ENCODE measurements around the gene CLINT1. TPM values are rescaled to one million over a fixed set of nuclear protein-coding genes. Genes with fewer than 3 reads are reported as not detected.

The CLINT1 gene
- total and polyA plus RNA-seq, 5 experiments from 2014 or later: 64.7 to 75.5 (median 65.7) TPM

DNA sequence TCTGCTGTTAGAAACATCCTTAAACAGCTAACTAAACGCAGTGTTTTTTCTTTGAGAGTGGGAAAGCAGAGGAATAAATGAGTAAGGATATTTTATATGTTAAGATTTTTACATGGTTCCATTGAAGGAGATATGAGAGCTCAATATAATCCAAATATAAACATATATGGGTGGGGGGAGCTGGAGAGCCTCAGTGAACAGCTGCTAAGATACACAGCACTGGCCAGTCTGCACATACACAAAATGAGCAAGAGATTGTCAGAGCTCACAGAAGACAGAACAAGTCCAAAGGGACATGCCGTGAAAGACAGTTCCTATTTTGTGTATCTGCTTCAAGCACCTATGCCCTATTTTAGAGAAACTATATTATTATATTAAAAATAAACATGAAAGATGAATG lies 46.9 kb downstream of the CLINT1 start:
- no peaks in the 10 kb centered on the region for H3K27me3 Mint-ChIP-seq
- H3K9me3 Mint-ChIP-seq: no peaks in the 10 kb centered on the region
- H3K27ac Mint-ChIP-seq: no peak overlapping the region
- H3K36me3 Mint-ChIP-seq: peaks cover 12 to 79% (median 32%) of the 10 kb centered on the region in 3 donors
- ATAC-seq: no peak
- no peak for DNase-seq
- no peak overlapping the region for H3K4me3 Mint-ChIP-seq
- POLR2A ChIA-PET: interaction anchor here (0.6 kb wide), 1 partner anchor 22 kb away, joined by 3 read pairs; no protein-coding TSS in a partner anchor
- peaks cover 0 to 5% (median 3%) of the 10 kb centered on the region in 4 donors for H3K4me1 Mint-ChIP-seq

DNA sequence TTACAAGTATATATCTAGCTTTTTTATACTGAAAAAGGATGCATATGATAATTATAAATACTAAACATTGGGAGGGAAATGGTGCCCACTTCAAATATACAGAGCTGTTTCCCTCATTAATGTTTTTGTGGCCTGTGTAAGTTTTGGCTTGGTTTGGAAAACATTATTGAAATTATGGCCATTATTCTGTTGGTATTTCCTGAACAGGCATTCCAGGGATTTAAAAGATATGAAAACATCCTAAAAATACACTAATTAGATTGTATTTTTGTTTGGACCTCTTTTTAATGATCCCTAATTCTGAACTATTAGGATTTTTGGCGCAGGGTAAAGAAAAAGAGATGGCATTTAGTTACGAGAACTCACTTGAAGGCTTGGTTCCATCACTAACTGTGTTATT lies 50.9 kb downstream of the CLINT1 start:
- no peak overlapping the region for H3K27ac Mint-ChIP-seq
- DNase-seq (no peak), ATAC-seq (no peak)
- H3K36me3 Mint-ChIP-seq: peaks cover 10 to 87% (median 49%) of the 10 kb centered on the region in 3 donors
- peaks cover 0 to 5% (median 3%) of the 10 kb centered on the region in 4 donors for H3K4me1 Mint-ChIP-seq
- H3K4me3 Mint-ChIP-seq: no peak overlapping the region
- H3K27me3 Mint-ChIP-seq: no peaks in the 10 kb centered on the region
- POLR2A ChIA-PET: no interaction called here
- H3K9me3 Mint-ChIP-seq: no peaks in the 10 kb centered on the region

DNA sequence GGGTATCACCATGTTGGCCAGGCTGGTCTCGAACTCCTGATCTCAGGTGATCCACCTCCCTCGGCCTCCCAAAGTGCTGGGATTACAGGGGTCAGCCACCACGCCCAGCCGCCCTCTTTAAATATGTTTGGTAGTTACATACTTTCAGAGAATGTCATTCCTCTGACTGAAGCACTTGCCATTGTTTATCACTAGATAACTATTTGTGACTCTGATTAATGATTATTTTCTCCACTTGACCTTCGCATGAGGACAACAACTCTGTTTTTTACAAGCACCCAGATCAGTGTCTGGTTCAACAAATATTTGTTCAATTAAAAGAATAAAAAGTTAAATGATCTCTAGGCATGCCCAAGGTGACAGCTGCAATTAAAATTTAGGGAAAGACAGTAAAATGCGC lies 56.2 kb downstream of the CLINT1 start:
- peak overlapping the region in 1 of 10 donors; percentile 12 for H3K27ac Mint-ChIP-seq
- no peaks in the 10 kb centered on the region for H3K9me3 Mint-ChIP-seq
- no peak overlapping the region for H3K4me3 Mint-ChIP-seq
- ATAC-seq: no peak
- POLR2A ChIA-PET: no interaction called here
- H3K36me3 Mint-ChIP-seq: peaks cover 0 to 69% (median 25%) of the 10 kb centered on the region in 3 donors
- H3K27me3 Mint-ChIP-seq: no peaks in the 10 kb centered on the region
- H3K4me1 Mint-ChIP-seq: peaks cover 0 to 2% (median 0%) of the 10 kb centered on the region in 4 donors
- no peak for DNase-seq

DNA sequence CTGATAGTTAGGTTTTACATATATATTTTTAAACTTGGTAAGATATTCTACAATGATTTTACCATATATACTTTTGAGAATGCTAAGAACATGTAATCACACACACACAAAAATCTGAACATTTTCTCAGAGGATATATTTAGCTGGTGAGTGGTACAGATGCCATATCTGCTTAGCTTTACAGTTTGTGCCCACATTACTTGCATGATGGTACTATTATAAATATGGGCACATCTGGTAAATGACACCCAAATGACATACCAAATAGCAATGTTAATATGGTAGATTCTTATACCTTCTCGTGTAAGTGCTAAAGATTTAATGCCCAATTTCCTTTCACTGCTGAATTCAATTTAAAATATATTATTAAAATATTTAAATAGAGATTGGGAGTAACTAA lies 58.8 kb downstream of the CLINT1 start:
- Mint-ChIP-seq H3K36me3 (peaks cover 0 to 61% (median 15%) of the 10 kb centered on the region in 3 donors), H3K9me3 (no peaks in the 10 kb centered on the region), H3K27me3 (no peaks in the 10 kb centered on the region), H3K4me1 (no peaks in the 10 kb centered on the region), H3K4me3 (no peak overlapping the region), H3K27ac (no peak overlapping the region)
- ATAC-seq: no peak
- POLR2A ChIA-PET: no interaction called here
- DNase-seq: no peak

DNA sequence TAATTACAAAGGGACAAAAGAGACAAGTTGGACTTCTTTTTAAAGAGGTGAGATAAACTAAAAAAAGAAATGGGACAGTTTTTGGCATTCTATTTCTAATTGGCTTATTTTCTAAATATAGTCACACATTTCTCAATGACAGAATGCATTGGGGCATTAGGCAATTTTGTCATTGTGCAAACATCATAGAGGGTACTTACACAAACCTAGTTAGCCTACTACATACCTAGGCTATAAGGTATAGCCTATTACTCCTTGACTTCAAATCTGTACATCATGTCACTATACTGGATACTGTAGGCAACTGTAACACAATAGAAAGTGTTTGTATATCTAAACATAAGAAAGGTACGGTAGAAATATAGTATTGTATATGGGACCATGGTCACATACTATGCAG lies 59.4 kb downstream of the CLINT1 start:
- DNase-seq (no peak), ATAC-seq (no peak)
- Mint-ChIP-seq H3K4me1 (no peaks in the 10 kb centered on the region), H3K27me3 (no peaks in the 10 kb centered on the region), H3K4me3 (no peak overlapping the region), H3K27ac (no peak overlapping the region), H3K9me3 (no peaks in the 10 kb centered on the region), H3K36me3 (peaks cover 0 to 62% (median 13%) of the 10 kb centered on the region in 3 donors)
- POLR2A ChIA-PET: no interaction called here

DNA sequence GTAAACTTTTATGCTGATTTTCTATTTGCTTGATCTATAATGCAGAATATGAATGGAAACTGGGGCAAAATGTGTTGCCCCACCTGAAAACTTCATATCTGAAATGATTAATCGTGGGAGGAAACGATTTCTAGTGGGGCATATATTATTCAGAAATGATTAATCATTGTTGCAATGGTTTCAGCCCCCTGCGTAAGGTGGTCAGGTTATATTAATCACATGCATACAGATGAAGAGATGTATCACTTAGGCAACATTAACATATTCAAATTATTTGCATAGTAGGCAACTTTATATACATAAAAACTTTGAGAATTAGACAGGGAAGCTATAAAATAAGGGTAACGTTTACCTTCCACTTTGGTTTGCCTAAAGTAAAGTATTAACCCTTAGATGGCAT lies 65.6 kb downstream of the CLINT1 start:
- H3K36me3 Mint-ChIP-seq: peaks cover 0 to 79% (median 13%) of the 10 kb centered on the region in 3 donors
- H3K9me3 Mint-ChIP-seq: no peaks in the 10 kb centered on the region
- no peak overlapping the region for H3K4me3 Mint-ChIP-seq
- no peaks in the 10 kb centered on the region for H3K4me1 Mint-ChIP-seq
- POLR2A ChIA-PET: no interaction called here
- H3K27me3 Mint-ChIP-seq: no peaks in the 10 kb centered on the region
- DNase-seq (no peak), ATAC-seq (no peak)
- H3K27ac Mint-ChIP-seq: no peak overlapping the region

DNA sequence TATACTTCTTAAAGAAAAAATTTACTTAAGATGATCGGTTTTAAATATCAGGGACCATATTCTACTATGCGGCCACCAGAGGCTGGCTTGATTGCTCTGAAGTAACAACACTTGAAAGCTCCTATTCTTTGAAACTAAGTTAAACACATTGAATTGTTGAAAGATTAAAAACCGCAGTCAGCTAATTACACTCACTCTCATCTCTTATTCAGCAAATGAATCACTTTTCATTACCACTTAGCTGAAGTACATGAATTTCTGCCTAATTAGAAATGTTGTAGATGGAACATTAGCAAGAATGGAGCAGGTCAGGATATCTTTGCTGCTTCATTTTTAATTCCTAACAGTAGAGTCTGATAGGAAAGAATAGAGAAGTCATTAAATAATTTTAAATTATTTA lies 73.1 kb downstream of the CLINT1 start:
- Mint-ChIP-seq H3K4me1 (no peaks in the 10 kb centered on the region), H3K9me3 (no peaks in the 10 kb centered on the region), H3K27me3 (no peaks in the 10 kb centered on the region), H3K36me3 (peaks cover 0 to 52% (median 10%) of the 10 kb centered on the region in 3 donors), H3K27ac (peak overlapping the region in 1 of 10 donors; percentile 40), H3K4me3 (no peak overlapping the region)
- DNase-seq: no peak
- ATAC-seq: no peak
- POLR2A ChIA-PET: no interaction called here

DNA sequence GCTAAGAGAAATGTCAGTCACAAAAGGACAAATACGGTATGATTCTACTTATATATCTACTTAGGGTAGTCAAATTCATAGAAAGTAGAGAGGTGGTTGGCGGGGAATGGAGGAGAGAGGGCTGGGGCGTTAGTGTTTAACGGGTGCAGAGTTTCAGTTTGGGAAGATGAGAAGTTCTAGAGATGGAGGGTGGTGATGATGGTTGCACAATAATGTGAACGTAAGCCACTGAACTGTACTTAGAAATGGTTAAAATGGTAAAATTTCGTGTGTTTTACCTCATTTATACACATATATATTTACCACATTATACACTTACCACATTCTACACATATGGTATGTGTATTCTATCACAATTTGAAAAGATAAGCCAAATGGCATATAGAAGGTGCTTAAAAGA lies 79.7 kb downstream of the CLINT1 start:
- H3K4me3 Mint-ChIP-seq: no peak overlapping the region
- no peak overlapping the region for H3K27ac Mint-ChIP-seq
- no peaks in the 10 kb centered on the region for H3K9me3 Mint-ChIP-seq
- peaks cover 0 to 2% (median 0%) of the 10 kb centered on the region in 5 donors for H3K27me3 Mint-ChIP-seq
- H3K4me1 Mint-ChIP-seq: peaks cover 0 to 6% (median 2%) of the 10 kb centered on the region in 4 donors
- POLR2A ChIA-PET: interaction anchor here (0.7 kb wide), 1 partner anchor 13 kb away, joined by 4 read pairs; no protein-coding TSS in a partner anchor
- no peaks in the 10 kb centered on the region for H3K36me3 Mint-ChIP-seq
- no peak for DNase-seq
- no peak for ATAC-seq

DNA sequence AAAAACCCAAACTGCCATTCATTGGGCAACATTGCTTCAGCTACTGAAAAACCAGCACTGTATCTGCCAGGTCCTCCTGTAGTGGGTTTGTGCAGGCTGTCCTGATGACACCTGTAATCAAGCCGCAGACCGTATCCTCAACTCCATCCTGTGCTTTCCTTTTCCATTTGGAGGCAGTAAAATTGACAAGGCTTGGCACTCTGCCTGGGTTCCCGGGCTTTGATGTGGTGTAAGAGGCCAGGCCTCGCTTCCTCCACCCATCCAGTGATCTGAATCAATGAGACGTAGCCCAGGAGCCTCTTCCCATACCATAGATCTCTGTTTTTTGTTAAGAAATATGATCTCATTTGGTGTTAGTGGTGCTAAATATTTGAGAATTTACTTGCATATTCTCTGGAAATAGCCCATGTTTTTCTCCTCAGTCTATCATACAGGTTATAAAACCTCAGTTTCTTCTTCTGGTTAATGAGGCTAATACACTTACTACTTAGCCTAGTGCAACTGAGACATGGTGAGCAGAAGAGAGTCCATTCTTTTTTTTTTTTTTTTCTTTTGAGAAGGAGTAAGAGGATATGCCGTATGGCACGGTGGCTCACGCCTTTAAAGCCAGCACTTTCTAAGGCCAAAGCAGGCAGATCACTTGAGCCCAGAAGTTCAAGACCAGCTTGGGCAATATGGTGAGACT lies 80.7 kb downstream of the CLINT1 start:
- Mint-ChIP-seq H3K27me3 (peaks cover 0 to 4% (median 0%) of the 10 kb centered on the region in 5 donors), H3K4me1 (peaks cover 0 to 6% (median 2%) of the 10 kb centered on the region in 4 donors), H3K27ac (no peak overlapping the region), H3K4me3 (no peak overlapping the region), H3K36me3 (no peaks in the 10 kb centered on the region), H3K9me3 (no peaks in the 10 kb centered on the region)
- POLR2A ChIA-PET: no interaction called here
- DNase-seq: no peak
- no peak for ATAC-seq

DNA sequence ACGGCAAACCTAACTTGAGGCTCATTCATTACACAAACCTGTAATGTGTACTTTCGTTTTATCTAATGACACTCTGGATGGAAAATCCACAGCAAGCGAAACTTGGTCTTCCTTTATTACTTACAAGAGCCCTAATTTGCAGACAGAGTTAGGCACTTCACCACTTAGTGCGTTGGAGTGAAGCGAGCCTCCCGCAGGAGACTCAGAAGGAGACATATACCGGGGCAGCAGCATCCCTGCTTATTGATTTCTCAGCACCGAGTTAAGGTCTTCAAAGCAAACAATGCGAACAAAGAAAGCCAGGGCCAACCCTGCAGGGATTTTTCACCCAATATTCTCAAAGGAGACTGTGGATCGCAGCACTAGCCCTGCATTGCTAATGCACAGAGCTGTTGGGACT lies 86.8 kb downstream of the CLINT1 start:
- Mint-ChIP-seq H3K9me3 (no peaks in the 10 kb centered on the region), H3K27me3 (peaks cover 0 to 4% (median 1%) of the 10 kb centered on the region in 5 donors), H3K4me3 (no peak overlapping the region), H3K4me1 (no peaks in the 10 kb centered on the region), H3K27ac (no peak overlapping the region), H3K36me3 (no peaks in the 10 kb centered on the region)
- ATAC-seq (no peak), DNase-seq (no peak)
- POLR2A ChIA-PET: no interaction called here

DNA sequence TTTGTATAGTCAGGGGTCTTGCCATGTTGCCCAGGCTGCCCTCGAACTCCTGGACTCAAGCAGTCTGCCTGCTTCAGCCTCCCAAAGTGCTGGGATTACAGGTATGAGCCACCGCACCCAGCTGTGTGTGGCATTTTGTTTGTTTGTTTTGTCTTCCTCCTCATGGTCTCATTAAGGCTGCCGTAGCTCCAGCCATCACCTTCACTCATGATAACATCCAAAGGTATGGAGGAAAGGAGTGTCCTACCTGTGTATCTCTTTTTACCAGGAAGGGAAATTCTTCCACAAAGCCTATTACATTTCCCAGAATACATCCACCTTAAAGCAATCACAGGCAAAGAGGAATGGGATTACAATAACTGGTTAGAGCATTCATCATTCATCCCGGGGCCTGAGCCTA lies 88.3 kb downstream of the CLINT1 start:
- Mint-ChIP-seq H3K9me3 (no peaks in the 10 kb centered on the region), H3K27ac (no peak overlapping the region), H3K4me3 (no peak overlapping the region), H3K4me1 (no peaks in the 10 kb centered on the region), H3K36me3 (no peaks in the 10 kb centered on the region), H3K27me3 (peaks cover 0 to 4% (median 1%) of the 10 kb centered on the region in 5 donors)
- POLR2A ChIA-PET: no interaction called here
- DNase-seq (no peak), ATAC-seq (no peak)

DNA sequence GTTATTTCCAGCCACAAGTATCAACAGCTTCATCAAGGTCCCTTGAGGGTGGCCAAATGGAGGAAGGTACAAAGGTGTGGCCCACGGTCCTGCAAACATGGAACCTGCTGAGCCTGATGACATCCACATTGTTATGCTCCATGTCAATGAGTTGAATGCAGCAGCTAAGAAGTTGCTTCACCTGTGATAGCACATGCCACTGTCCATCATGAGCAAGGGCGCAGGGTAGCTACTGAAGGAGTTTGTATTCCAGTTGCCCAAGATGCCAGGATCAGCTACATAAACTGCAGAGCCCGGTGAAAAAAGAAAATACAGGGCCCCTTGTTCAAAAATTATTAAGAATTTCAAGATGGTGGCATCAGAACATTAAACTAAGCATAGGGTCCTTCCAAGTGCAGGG lies 91.3 kb downstream of the CLINT1 start:
- Mint-ChIP-seq H3K9me3 (no peaks in the 10 kb centered on the region), H3K36me3 (no peaks in the 10 kb centered on the region), H3K27me3 (peaks cover 0 to 2% (median 1%) of the 10 kb centered on the region in 5 donors), H3K4me1 (no peaks in the 10 kb centered on the region), H3K4me3 (no peak overlapping the region), H3K27ac (no peak overlapping the region)
- no peak for ATAC-seq
- no peak for DNase-seq
- POLR2A ChIA-PET: no interaction called here

DNA sequence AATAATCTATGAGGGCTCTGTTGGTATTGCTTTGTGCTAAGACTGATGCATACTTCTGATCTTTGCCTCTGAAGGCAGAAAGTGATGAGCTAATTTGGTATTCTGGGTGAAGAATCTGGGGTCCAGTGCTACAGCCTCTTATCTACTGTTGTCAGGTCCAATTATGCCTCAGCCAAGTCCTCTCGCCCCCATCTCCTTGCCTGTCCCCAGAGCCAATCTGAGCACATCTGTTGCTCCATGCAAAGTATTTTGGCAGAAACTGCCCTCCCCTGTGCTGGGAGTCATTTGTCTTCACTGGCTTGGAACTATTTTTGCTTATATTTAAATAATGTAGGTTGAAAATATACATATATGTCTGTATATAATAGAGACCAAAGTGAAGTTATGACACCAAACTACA lies 92.0 kb downstream of the CLINT1 start:
- POLR2A ChIA-PET: no interaction called here
- H3K27me3 Mint-ChIP-seq: peaks cover 0 to 2% (median 1%) of the 10 kb centered on the region in 5 donors
- DNase-seq (no peak), ATAC-seq (no peak)
- no peak overlapping the region for H3K27ac Mint-ChIP-seq
- no peaks in the 10 kb centered on the region for H3K9me3 Mint-ChIP-seq
- H3K4me1 Mint-ChIP-seq: peaks cover 0 to 5% (median 2%) of the 10 kb centered on the region in 4 donors
- no peaks in the 10 kb centered on the region for H3K36me3 Mint-ChIP-seq
- H3K4me3 Mint-ChIP-seq: no peak overlapping the region

DNA sequence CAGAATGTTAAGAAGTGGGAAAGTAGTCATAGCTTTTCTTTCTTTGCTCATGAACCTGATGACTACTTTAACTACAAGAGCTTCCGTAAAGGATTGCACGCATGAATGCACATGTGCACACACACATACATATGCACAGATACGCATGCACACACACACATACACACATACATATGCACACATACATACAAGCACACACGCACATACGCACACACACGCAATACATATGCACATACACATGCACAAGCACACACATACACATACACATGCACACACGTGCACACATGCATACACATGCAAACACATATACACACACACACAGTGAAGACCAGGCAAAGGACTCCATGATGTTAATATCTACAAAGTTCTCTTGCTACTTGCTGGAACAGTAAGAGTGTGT lies 92.5 kb downstream of the CLINT1 start:
- POLR2A ChIA-PET: no interaction called here
- Mint-ChIP-seq H3K9me3 (no peaks in the 10 kb centered on the region), H3K27me3 (peaks cover 0 to 2% (median 1%) of the 10 kb centered on the region in 5 donors), H3K27ac (no peak overlapping the region), H3K36me3 (no peaks in the 10 kb centered on the region), H3K4me1 (peaks cover 0 to 6% (median 2%) of the 10 kb centered on the region in 4 donors), H3K4me3 (no peak overlapping the region)
- DNase-seq: no peak
- no peak for ATAC-seq

All from naive thymus-derived CD8-positive, alpha-beta T cell (primary cell).